GM19328 (cell line): ENCODE measurements around the gene TMEM201.
"Not testable (repeated sequence)": the region's sequence is repeated elsewhere in the genome, so short reads cannot be mapped to it uniquely, and the experiment has no call there.

Experiments used
- ATAC-seq: cut with Tn5 transposase; IDR thresholded peaks from one replicate; pipeline ENCODE4 v1.9.1; 2021; ENCODE audit warnings: mild to moderate bottlenecking, moderate library complexity; ENCODE audit not compliant: unreplicated experiment

TMEM201 gene

DNA sequence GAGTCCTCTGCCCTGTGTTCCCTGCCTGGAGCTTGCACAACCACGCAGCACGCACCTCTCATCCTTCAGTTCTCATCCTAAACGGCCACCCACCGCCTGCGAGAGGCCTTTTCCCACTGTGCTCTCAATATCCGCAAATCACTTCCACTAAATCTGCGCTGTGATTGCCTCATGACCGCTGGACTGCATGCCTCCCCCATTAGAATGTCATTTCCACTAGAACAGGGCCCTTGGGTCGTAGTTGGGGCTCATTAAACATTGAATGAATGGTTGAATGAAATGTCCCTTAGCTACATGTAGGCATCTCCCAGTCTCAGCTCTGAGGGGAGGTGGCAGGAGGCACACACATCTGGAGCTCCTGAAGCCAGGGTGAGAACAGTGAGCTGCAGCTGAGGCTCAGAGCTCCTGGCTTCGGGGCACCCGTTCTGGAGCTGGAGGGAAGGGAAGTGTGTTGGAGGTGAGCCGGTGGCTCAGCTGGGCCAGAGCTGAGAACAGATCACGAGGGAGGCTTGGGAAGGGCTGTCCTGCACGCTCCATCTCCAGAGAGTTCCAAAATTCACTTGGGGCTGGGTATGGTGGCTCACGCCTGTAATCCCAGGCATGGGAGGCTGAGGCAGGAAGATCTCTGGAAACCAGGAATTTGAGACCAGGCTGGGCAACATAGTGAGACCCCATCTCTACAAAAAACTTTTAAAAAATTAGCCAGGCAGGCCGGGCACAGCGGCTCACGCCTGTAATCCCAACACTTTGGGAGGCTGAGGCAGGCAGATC lies 30.4 kb downstream of the TMEM201 start:
- no peak for ATAC-seq

DNA sequence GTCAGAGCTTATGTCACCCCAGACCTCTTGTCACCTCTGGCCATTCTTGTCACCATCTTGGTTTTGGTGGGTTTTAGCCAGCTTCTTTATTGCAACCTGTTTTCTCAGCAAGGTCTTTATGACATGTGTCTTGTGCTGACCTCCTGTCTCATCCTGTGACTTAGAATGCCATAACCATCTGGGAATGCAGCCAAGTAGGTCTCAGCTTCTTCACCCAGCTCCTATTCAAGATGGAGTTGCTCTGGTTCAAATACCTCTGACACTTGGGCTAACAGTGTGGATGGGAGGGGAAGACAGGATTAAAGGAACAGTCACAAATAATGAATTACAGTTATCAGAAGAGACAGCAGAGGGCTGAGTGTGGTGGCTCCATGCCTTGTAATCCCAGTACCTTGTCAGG lies 32.3 kb downstream of the TMEM201 start:
- ATAC-seq: no peak

DNA sequence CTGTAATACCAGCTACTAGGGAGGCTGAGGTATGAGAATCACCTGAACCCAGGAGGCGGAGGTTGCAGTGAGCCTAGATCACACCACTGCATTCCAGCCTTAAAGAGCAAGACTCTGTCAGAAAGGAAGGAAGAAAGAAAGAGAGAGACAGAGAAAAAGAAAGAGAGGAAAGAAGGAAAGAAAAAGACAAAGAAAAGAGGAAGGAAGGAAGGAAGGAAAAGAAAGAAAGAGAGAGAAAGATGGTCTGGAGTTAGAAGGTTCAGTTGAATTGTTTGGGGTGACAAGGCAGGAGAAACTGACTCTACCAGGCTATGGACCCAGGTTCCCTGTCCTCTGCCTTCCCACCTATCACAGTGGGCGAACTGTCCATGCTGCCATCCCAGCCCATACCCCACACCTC lies 35.4 kb downstream of the TMEM201 start:
- ATAC-seq: no peak

DNA sequence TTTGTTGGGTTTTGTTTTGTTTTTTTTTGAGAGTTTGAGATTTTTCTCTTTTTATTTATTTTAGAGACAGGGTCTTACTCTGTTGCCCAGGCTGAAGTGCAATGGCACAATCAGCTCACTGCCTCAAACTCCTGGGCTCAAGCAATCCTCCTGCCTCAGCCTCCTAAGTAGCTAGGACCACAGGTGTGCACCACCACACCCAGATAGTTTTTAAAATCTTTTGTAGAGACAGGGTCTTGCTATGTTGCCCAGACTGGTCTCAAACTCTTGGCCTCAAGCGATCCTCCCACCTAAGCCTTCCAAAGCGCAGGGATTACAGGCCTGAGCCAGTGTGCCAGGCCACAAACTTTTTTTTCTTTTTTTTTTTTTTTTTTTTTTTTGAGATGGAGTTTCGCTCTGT lies 36.3 kb downstream of the TMEM201 start:
- ATAC-seq: not testable (repeated sequence)

DNA sequence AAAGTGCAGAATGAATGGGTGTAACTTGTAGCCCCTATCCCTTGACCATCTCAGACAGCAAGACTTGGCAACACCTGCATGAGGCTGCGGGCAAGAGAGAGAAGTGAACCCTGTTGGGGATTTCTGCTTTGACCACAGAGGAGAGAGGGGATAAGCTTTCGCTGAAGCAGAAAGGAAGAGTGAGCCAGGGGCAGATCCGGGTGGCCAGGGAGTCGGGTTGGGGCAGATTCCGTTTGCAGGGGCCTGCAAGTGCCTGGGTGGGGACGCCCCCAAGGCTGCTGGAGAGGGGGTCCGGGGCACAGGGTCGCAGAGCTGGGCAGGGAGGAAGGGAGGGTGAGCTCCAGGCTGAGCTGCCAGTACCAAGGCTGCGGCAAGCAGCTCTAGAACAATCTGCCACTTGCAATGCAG lies 37.5 kb downstream of the TMEM201 start:
- no peak for ATAC-seq

DNA sequence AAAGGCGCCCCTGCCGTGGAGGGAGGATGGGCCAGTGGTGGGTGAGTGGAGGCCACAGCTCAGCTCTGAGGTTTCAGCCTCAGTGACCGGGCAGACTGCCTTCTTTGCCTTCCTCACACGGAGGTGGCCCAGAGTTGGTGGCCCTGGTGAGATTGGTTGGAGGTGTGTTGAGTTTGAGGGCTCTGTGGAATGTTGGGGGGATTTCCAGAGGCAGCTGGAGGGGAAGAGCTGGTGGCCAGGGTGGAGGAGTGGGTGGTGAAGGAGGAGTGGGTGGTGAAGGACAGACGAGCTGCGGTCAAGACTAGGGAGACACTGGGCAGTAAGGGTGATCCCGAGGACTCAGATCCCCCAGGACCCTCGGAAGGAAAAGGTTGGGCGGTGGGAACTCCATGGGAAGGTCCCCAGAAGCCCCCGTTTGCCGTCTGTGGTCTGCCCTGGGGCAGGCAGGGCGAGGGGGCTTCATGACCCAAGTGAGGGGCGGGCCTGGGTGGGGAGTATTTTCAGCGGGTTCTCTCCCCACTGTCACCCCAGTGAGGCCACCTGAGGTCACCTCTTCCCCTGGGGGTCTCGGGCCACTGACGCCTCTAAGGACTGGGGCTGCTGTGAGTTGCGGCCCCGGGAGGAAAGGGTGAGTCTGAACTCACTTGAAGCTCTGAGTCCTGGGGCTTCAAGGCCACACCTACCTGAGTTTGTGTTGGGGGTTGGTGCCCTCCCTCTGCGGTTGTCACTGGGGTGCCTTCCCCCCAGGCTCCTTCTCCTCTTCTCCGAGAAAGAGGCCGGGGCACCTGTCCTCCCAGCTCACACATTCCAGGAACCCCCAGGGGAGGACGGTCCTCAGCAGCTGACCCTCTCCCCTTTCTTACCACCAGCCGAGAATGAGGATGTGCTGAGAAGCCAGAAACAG lies 40.1 kb downstream of the TMEM201 start:
- ATAC-seq: no peak

DNA sequence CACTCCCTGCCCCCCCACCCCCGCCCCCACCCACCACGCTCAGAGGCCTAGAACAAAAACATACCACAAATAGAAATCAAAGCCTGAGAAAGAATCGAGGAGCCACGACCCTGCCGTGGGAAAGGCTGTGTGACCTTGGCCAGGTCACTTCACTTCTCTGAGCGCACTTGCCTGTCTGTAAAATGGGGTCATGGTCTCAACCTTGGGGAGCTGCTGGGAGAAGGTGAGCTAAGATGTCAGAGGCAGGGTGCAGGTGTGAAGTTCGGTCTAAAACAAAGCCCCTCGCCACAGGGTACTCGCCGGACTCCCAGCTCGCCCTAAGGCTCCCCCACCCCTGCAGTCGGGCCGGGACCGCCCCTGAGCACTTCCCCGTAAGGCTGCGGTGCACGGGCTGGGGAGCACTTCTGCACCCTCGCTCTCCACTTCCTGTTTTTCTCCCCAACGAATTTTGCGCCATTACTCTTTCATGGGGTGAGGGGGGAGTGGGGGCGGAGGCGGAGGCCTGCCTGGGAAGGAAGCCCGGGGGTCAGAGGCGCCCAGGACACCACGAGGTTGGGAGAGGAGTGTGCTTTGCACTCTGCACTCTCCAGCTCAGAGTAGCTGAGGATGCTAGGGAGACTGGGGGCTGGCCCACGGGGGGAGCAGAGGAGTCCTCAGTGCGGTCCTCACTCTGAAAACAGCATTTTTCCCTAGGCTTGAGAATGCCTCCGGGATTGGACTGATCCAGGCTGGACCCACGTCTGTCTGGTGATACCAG lies 40.9 kb downstream of the TMEM201 start:
- ATAC-seq: no peak

DNA sequence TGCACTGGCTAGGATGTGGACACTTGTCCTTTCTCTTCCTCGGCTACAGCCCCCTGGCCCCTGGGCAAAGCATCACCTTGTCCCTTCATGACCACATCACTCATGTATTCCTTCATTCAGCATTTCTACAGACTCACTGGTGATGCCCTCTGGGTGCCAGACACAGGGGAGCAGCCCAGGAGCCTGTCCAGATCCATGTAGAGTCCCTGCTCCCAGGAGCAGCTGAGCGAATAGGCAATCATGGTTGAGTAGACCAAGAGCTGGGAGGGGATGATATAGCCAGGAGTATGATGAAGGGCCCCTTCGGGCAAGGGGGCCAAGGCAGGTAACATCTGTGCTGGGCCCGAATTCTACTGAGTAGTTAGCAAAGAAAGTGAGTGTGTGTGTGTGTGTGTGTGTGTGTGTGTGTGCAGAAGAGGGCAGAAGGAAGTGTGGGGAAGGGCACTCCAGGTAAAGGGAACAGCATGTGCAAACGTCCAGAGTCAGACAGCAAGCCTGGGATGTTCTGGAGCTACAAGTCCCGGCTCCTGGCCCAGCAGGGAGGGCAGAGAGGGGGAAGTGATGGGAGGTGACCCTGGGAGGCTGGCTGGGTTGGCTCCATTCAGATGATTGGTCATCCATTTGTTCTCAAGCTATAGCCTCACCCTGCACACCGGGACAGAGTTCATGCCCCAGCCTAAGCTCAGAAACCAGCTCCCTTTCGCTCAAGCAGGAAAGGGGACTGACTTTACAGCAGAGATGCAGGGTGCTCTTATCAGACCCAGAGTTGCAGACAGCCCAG lies 41.8 kb downstream of the TMEM201 start:
- ATAC-seq: no peak

DNA sequence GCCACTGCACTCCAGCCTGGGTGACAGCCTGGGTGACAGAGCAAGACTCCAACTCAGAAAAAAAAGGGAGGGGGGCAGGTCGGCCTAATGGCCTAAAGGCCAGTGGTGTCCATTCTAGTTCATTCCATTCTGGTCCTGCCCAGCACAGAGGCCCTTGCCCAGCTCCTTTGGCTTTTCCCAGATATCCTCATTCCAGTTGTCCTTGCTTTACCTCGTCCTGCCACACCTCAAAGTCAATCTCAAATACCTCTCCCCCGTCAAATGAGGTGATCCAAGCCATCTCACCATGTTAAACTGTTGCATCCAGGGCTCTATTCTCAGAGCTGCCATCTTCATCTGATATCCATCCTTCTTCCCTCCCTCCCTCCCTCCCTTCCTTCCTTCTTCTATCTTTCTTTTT lies 42.9 kb downstream of the TMEM201 start:
- ATAC-seq: no peak

DNA sequence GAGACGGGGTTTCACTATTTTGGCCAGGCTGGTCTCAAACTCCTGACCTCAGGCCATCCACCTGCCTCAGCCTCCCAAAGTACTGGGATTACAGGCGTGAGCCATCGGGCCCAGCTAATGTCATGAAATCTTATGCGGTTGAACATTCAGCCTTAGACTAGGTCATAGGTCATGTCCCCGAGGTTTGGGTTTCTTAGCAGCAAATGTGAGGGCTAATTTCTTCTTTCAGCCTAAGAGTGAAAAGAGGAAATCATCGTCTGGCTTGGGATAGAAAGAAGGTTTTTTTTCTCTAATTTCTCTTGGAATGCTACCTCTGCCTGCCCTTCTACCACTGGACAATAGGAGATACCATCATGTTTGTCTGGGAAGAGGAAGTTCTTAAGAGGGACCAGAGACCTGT lies 44.8 kb downstream of the TMEM201 start:
- no peak for ATAC-seq

DNA sequence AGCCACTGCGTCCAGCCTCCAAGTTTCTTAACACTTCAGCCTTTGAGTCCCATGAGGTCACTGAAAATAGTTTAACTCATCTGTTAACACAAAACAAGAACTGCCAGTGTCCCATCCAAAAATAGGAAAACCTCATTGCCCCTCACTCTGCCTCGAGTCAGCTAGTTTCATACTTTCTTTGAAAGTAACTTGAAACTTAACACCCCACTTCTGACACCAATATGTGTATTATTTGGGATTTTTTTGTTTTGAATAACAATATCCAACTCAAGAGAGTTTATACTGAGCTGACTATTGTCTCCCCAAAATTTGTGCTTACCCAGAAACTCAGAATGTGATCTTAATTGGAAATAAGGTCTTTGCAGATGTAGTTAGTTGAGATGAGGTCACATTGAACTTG lies 45.9 kb downstream of the TMEM201 start:
- ATAC-seq: no peak

DNA sequence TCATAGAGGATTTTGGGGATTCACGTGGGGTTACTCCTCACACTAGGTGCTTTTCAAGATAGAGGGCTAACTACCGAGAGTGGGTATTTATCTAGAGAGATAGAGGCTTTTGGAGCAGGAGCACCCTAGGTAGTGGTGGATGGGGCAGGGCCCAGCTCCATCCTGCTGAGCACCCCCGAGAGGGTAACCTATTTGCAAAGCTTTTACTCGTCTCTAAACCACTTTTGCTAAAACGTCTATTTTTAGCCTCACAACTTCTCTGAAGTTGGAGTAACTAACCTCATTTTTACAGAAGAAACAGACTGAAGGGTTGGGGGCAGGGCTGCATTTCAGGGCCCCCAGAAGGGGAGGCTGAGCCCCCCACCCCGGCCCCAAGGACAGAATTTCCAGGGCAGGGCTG lies 50.5 kb downstream of the TMEM201 start:
- ATAC-seq: no peak

DNA sequence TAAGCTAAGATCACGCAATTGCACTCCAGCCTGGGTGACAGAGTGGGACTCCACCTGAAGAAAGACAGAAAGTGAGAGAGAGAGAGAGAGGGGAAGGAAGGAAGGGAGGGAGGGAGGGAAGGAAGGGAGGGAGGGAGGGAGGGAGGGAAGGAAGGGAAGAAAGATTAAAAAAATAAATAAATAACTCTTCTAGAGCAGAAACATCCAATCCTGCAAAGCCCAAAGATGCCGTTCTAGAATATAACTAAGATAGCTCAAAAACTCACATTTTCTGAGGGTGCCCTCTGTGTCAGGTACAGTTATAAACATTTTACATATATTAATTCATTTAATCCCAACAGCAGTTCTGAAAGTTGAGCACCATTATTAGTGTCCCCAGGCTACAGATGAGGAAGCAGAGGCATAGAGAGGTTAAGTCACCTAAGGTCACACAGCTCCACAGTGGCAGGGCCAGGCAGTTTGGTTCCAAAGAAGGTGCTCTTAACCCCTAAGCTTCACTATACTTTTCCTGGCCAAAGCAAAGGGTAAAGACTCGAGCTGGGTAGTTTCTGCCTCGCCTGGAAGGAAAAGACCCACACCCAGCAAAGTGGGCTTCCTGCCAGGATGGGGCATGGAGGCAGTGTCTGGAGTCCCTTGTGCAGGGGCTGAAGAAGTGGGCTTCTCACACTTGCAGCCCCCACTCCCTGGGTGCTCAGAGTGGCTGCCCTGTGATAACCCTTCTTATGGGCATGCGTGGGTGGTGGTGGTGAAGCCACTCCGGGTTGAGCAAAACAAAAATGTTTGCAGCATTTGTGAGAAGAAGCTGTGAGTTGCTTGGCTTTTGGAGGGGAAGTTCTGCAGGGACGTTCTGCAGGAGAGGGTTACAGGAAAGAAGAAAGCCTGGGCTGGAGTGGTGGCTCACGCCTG lies 54.9 kb downstream of the TMEM201 start:
- ATAC-seq: no peak

DNA sequence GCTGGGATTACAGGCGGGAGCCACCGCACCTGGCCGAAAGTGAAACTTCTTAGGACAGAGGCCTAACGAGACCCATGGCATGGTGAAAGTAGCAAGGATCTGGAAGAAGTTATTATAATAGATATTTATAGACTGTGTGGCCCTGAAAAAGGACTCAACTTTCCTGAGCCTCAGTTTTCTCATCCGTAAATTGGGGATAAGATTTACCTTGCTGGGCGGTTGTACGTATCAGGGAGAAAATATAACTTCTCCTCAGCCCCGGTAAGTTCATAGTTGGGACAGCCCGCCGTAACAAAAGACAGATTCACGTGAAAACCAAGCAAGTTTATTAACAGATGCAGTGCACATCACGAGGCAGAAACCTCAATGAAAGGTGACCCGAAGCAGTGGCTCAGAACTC lies 57.3 kb downstream of the TMEM201 start:
- no peak for ATAC-seq

DNA sequence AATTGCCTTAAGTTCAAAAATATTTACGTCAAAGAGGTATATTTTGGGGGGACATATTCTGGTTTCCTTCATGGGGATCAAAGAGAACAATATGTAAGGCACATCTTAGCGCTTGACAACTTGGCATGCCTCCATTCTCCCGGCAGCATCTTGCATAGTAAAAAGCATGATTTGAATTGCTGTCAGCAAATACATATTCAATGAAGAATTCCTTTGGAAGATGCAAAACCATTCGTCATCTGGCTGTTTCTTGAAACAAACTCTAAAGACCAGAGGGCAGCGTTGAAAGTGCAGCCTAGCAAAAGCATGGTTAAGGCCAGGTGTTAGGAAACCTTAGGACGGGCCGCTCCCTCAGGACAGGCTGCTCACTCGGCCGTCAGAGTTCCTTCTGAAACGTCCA lies 59.5 kb downstream of the TMEM201 start:
- ATAC-seq: no peak

DNA sequence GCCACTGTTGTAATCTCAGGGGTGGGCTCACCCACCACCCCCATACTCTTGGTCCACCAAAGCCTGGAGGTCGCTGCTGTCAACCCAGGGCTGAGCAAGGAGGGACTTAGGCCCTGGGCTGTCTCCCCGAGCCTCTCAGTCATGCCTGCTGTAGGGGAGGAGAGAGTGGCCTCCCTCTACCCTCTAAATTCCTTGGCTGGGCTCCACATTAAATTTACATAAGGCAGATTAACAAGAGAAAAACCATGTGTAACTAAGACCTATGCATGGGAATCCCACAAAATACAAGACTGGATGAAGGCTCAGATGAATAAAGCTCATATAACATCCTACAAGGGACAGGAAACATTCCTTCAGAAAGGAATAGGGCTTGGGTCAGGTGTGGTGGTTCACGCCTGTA lies 61.1 kb downstream of the TMEM201 start:
- ATAC-seq: no peak

DNA sequence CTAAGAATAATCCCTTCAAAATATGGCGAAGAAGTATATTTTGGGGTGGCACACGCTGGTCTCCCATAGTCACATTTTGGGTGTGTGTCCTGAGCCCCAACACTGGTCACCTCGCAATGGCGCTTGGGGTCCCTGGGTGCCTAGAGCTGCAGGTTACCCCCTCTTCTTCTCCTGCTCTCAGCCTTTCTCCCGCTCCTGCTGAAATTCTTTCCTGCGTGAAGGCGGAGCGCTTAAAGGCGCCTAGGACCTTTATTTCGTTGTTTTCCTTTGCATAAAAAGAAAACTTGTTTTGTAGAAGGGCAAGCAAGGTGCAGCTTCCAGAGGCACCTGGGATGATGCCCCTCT lies 62.5 kb downstream of the TMEM201 start:
- no peak for ATAC-seq

DNA sequence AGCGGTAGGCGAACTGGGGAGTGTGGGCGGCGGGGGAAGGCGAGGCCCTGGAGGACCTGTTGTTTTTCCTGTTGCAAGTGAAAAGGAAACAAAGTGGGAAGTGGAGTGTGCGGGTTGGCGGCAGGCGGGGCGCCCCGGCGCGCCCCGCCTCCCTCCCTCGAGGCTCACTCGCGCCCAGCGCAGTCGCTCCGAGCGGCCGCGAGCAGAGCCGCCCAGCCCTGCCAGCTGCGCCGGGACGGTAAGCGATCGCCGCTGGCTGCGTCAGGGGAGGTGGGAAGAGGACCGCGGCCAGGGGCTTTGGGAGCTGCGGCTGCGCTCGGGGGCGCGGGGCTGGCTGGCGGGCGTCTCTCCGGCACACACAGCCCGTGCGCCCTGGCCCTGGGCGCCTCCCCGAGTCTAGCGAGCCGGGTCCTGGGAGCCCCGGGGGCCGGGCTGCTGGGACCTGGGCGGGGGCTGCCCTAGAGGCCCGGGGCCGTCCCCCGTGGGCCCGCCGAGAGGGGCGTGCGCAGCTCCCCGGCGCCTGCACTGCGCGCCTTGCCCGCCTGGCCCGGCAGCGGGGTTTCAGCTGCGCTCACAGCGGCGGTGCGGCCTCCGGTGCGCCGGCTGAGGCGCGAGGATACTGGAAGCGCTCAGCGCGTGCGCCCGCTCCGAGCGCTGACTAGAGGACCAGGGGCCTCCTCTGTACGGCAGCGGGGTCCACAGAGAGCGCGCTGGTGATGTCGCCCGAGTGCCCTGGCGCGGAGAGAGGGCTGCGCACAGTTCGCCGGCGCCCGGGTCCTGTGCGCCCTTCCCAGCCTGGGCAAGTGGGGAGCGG lies 63.1 kb downstream of the TMEM201 start, which contains the start of gene PIK3CD:
TSS of gene PIK3CD (plus strand) at position 167 of the 814 bp plus-strand sequence. CDS start 58,725 bp downstream, outside the sequence.
- no peak for ATAC-seq
